OCI-LY3 (cell line): ENCODE data around the gene PDZK1.

ENCODE experiments used
- EZH2phosphoT487 ChIP-seq: fragments of 200-600 bp; shearing (Covaris generic); IDR thresholded peaks from 2 replicates; pipeline ENCODE4 v1.6.1; 2018; ENCODE audit warnings: antibody characterized with exemption, mixed run types, low read depth
- TF ChIP-seq, protein P1 (sequence below): fragments of 200-600, 300-600 bp; sonication (generic); IDR thresholded peaks from 2 replicates; pipeline ENCODE4 v1.5.1; 2014; ENCODE audit warnings: antibody characterized with exemption, low read length, low read depth

DNA sequence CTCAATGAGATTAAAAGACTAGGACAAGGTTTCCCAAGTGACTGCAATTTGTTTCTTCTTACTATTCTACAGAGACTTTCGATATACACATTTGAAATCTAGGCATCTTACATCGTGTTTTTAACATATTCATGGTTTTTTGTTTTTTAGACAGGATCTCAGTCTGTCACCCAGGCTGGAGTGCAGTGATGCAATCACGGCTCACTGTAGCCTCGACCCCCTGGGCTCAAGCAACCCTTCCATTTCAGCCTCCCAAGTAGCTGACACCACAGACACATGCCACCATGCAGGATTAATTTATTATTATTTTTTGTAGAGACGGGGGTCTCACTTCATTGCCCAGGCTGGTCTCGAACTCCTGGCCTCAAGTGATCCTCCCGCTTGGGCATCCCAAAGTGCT is 1.5 kb downstream of the PDZK1 start:
- TF ChIP-seq, protein P1, sequence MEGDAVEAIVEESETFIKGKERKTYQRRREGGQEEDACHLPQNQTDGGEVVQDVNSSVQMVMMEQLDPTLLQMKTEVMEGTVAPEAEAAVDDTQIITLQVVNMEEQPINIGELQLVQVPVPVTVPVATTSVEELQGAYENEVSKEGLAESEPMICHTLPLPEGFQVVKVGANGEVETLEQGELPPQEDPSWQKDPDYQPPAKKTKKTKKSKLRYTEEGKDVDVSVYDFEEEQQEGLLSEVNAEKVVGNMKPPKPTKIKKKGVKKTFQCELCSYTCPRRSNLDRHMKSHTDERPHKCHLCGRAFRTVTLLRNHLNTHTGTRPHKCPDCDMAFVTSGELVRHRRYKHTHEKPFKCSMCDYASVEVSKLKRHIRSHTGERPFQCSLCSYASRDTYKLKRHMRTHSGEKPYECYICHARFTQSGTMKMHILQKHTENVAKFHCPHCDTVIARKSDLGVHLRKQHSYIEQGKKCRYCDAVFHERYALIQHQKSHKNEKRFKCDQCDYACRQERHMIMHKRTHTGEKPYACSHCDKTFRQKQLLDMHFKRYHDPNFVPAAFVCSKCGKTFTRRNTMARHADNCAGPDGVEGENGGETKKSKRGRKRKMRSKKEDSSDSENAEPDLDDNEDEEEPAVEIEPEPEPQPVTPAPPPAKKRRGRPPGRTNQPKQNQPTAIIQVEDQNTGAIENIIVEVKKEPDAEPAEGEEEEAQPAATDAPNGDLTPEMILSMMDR = no peak
- no peak for TF ChIP-seq EZH2phosphoT487
